Measurements from ENCODE around the gene CCDC17.

The CCDC17 gene

DNA sequence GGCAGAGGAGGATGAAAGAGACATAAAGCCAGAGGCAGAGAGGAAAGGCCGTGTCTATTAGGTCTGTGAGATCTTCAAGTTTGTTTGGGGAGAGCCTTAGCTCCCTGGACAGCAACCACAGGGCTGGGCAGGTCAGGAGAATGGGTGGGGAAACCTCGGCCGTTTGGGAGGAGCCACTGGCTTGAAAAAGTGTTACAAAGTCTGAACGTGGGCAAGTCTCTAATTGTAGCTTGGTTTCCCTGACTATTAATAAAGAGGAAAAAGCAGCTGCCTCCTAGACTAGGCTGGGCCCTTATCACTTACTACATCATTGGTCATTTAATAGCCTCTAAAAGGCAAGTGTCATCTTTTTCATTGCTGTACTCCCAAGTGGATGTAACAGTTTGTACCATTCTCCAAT lies at the start of gene CCDC17:
TSS of gene CCDC17 (minus strand) at position 83 of the 400 bp plus-strand sequence. CDS start 145 bp downstream, outside the sequence.
- FAIRE-seq: no peak
- DNase-seq (ENCODE audit: low spot score): no peak

DNA sequence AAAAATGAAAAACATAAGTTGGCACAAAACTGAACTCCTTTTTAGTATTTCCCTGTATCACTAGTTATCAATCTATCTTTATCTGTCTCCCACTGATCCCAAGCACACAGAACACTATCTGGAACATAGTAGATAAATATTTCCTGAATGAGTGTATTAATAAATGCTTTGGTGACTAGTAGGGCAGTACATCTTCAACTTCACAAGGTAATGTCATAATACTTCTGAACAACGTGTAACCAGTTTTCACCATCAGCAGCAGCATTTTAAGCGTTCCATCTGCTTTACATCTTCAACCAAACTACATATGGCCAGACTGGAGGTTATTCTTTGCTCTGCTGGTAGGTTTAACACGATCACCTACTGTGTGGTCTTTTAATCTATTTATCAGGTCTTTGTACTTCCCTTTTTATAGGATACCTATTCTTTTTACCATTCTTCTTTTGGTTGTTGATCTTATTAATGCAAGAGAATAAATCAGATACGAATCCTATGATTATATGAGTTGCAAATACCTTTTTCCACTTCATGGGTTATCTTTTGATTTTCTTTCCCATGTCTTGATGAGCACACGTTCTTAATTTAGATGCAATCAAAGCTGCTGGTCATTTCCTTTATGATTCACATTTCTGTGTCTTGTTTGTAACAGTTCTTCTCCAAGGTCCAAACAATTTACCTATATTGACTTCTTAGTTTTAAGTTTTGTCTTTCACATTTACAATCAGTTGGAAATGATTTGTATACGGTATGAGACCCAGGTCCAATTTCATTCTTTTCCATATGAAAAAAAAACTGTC lies 46.2 kb upstream of the CCDC17 start:
- FAIRE-seq (no peak), DNase-seq (ENCODE audit: low spot score) (no peak)

DNA sequence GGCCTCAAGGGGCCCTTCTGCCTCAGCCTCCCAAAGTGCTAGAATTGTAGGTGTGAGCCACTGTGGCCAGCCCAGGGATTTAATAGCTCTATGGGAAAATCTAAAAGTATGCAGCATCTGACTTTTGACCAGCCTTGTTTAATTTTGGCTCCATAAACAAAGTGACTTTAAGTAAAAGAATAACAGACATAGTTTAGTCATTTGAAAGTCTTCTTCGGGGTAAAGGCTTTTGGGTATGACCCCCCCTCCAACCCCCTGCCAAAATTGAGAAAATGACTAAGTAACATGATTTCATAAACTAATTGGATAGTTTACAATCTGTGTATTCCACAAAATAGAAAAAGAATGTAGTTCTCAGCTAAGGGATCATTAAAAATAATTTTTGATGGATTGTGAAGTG lies 45.5 kb upstream of the CCDC17 start:
- DNase-seq (ENCODE audit: low spot score): no peak
- FAIRE-seq: no peak

DNA sequence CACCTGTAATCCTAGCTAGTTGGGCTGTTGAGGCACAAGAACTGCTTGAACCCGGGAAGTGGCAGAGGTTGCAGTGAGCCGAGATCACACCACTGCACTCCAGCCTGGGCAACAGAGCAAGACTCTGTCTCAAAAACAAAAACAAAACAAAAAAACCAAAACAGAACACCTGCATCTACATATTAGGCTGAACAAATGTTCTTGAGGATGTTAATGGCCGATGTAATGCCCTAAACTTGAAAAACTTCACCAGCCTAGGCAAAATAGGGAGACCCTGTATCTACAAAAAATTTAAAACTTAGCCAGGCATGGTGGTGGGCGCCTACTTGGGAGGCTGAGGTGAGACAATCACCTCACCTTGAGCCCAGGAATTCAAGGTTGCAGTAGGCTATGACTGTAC lies 44.7 kb upstream of the CCDC17 start:
- no peak for DNase-seq (ENCODE audit: low spot score)
- no peak for FAIRE-seq

DNA sequence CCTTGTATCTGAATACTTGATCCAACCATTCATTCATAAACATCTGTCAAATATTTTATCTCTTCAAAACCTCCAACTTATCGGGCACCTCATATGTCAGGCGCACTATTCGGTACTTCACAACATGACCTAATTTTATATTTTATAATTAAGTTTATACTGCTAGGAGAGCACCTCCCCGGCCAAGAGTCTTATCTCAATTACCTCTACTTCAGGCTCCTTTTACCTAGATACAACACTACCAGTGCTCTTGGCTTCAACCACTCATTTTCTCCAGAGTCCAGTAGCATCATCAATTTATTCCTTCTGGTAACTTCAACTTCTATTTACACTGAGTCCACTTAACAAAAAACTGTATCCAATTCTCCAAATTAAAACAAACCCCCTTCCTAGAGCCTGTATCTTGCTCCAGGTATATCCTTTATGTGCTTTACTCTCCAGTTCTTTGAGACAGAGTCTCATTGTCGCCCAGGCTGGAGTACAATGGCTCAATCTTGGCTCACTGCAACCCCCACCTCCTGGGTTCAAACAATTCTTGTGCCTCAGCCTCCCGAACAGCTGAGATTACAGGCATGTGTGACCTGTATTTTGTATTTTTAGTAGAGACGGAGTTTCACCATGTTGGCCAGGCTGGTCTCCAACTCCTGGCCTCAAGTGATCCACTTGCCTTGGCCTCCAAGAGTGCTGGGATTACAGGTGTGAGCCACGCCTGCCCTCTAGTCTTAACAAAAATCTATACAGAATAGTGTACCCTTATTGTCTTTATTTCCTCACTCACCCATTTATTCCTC lies 43.7 kb upstream of the CCDC17 start:
- DNase-seq (ENCODE audit: low spot score) (no peak), FAIRE-seq (no peak)

DNA sequence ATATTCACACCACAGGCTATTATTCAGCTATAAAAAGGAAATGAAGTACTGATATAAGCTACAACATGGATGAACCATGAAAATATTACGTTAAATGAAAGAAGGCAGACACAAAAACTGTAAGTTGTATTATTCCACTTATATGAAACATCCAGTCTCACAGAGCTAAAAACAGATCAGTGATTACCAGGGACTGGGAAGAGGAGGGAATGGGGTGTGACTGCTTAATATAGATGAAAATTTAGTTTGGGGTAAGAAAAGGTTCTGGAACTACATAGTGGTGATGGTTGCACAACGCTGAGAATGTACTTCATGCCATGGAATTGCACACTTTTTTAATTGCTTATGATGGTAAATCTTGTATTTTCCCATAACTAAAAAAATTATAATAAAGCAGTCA lies 43.0 kb upstream of the CCDC17 start:
- DNase-seq (ENCODE audit: low spot score) (no peak), FAIRE-seq (no peak)

DNA sequence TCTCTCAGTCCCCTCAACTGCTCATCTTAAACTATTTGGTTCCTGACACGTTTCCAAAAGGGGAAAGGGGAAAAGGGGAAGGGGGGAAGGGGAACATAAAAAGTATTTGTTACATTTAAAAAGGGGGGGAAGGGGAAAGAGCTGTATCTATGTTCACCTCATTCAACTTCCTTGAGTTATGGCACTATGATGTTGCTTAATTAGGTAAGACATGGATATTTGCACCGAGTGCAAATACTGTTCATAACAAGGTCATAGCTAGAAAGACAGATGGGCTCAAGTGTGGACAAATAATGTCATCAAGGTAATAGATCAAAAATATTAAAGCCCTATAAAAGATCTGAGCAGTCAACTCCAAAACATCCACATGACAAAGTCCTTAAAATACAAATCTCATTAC lies 36.5 kb upstream of the CCDC17 start:
- FAIRE-seq (no peak), DNase-seq (ENCODE audit: low spot score) (no peak)

DNA sequence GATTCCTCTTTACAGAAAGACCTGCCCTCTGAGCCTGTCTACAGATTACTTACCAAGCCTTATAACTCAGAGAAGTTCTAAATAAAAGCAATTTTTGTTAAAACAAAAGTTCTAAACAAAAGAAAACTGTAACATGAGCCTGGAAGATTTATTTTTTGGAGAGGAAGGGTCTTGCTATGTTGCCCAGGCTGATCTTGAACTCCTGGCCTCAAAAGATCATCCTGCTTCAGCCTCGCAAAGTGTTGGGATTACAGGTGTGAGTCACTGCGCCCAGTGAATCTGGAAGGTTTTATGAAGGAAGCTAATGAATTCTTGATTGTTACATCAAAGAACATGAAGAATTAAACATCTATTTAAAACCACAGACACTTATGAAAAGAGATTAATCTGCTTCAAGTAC lies 35.4 kb upstream of the CCDC17 start:
- no peak for FAIRE-seq
- no peak for DNase-seq (ENCODE audit: low spot score)

DNA sequence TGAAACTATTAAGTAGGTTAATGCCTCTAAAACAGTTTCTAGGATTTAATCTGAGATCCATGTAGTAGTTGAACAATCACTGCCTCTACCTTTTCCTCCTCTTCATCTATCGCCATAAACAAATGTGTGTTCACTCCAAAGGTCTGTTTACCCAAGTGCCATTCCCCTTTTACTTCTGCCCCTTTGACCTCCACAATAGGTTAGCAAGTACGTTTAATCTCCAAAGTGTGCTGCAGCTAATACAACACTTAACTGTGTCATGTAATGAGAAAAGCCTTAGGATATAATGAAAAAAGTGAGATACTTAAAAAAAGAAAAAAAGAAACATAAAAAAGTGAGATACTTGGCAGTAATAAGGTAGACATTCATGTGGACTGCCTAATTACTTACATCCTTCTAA lies 34.3 kb upstream of the CCDC17 start:
- DNase-seq (ENCODE audit: low spot score) (no peak), FAIRE-seq (no peak)

DNA sequence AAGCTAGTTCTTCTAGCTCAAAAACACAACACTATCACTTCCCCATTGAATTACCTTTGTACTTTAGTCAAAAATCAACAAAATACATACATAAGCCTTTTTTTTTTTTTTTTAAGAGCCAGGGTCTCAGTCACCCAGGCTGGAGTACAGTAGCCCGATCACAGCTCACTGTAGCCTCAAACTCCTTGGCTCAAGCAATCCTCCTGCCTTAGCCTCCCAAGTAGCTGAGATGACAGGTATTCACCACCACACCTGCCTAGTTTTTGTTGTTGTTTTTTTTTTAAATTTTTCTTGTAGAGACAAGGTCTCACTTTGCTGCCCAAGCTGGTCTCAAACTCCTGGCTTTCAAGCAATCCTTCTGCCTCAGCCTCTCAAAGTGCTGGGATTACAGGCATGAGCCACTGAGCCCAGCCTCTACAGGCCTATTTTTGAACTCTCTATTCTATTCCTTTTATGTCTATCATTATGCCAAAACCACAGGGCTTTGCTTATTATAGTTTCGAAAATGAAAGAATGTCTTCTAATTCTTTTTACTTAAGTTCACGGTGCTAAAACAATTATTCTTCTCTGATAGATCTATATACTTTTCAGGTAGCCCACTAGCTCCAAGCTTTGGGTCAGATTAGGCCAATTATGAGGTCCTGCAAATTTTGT lies 32.8 kb upstream of the CCDC17 start:
- DNase-seq (ENCODE audit: low spot score): no peak
- no peak for FAIRE-seq

DNA sequence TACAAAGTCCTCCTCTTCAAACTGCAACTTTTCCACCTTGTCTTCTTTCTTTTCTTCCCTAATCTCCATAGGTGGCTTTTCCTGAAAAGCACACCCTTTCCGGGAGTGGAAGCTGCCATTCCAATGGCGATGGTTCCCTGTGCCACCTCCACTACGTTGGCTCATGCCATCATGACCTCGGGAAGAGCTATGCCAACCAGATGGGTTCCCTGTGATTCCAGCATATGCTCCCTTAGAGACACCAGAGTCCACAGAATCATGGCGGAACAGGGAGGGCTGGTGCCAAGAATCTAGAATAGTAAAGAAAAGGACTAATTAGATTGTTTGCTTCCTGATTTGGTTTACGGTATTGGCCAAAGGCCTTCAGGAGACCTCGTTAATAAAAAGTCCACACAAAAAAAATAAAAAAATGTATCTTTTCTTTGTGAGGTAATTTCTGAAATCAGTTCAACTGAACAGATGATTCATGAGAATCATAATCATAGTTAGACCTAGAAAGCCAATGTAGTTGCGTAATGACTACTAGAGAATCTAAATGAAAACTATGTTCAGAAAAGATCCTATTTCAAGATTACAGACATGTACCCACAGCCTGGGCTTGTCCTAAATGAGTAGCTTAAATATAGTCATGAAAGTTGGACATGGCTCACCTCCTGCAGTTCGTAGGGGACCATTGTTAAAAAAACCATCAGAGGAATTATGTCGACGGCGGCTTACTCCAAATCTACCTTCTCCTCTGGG lies 30.9 kb upstream of the CCDC17 start:
- no peak for FAIRE-seq
- DNase-seq (ENCODE audit: low spot score): no peak

DNA sequence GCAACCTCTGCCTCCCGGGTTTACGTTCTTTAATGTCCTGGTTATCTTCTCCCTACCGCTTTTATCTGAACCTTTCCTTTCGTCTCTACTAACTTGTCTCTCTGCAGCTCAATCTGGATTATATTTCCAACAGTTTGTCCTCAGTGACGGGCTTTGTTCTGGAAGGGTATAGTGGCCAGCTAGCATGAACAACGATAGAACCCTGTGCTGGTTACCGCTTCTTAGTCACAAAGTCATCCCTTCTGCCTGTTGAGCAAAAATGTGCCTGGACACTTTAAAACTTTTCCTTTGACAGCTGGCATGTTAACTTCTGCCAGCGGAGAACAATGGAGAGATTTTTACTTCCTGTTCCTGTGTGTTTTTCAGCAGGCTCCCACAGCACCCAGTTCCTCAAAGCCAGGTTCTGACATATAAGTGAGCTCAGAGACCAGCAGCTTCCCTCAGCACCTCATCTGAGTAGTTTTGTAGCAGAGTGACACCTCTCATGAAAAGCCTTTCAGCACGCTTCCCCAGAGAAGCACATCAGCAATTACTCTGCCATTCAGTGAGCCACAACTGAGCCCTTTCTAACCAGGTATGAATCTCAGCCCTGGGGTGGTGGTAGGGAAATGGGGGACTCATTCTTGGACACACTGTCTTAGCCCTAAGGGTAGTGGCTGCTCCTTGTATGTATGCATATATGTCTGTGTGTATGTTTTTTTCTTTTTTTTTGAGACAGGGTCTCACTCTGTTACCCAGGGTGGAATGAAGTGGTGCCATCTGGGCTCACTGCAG lies 23.6 kb upstream of the CCDC17 start:
- FAIRE-seq: no peak
- no peak for DNase-seq (ENCODE audit: low spot score)

DNA sequence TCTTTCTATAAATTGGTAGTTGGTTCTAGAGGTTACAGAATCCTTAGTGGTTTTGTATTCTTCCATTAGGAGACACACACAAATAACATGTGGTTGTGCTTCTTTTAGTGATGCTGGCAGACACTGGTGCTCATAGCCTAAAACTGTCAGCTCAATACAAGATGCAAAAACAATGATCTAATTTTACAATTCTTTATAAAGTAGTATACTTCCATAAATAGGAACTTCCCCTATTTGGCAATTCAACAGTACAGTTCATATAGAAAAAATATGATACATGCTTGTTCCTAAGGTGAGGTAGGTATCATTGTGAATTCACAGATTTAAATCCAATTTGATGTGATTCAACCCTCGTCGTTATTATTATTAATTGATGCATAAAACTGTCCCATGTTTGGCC lies 20.8 kb upstream of the CCDC17 start:
- no peak for DNase-seq (ENCODE audit: low spot score)

DNA sequence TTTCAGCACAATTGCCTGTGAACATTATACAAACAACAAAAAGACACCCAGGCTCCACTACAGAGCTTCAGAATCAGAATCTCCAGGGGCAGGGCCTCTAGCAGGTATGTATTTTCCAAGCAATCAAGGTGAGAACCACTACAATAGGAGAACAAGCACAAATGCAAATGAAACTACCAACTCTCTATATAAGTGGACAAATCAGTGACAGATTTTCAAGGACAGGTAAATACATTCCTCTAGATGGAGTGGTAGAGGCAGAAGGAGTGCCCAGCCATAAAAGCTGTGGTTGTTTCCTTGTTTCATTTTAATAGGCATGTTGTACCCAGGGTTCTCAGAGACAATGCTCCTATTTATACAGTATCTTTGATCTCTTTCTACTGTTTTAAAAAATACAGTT lies 20.1 kb upstream of the CCDC17 start:
- DNase-seq (ENCODE audit: low spot score) (no peak), FAIRE-seq (no peak)

More for the DNA sequence above, 20.8 kb upstream of the CCDC17 start:
- FAIRE-seq: no peak

DNA sequence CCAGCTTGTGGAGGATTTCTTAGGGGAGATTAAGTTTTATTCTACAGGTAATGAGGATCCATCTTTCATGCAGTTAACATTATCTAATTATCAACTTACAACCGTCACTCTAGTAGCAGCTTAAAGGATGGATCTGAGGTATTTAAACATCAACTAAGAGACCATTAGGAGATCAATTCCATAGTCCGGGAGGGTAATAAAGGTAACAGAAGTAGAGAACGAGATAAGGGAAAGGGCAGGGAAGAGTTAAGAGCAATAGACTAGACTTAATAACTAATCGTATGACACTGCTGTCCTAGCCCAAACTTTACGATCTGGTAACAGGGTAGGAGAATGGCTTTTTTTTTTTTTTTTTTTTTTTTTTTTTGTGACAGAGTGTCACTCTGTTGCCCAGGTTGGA lies 19.5 kb upstream of the CCDC17 start:
- DNase-seq (ENCODE audit: low spot score) (no peak), FAIRE-seq (no peak)

DNA sequence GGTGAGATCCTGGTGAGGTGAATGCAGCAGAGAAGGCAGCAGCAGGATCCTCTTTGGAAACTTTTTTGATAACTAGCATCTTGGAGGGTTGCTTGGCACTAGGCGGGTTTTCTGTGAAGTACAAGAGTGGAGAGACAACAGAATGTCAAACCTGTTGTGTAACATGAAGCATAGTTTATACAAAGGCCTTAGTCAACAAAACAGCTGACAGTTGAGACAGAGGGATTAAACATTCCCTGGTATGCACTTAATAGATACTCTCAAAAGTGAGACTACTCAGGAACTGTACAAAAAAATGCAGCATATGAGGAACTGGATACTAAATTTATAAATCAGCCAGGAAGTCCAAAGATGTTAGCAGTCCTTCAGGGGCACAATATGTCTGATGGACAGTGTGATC lies 16.4 kb upstream of the CCDC17 start:
- no peak for FAIRE-seq
- no peak for DNase-seq (ENCODE audit: low spot score)

DNA sequence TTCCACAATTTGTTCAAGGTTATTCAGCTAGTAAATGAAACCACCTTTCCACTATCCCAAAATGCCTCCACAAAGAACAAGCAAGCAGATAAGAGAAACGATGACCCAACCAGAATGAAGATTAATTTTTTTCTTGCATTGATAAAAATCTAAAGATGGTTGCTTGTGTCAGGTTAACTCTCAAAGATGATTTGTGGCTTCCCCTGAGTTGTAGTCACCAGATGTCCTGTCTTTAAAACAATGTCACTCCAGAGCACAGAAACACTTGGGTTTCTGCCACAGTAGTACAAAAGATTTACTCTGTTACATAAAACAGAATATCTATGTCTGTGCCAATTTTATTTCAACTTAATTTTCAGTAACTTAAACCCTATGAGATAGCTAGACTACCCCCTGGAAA lies 11.4 kb upstream of the CCDC17 start:
- FAIRE-seq (no peak), DNase-seq (ENCODE audit: low spot score) (no peak)

DNA sequence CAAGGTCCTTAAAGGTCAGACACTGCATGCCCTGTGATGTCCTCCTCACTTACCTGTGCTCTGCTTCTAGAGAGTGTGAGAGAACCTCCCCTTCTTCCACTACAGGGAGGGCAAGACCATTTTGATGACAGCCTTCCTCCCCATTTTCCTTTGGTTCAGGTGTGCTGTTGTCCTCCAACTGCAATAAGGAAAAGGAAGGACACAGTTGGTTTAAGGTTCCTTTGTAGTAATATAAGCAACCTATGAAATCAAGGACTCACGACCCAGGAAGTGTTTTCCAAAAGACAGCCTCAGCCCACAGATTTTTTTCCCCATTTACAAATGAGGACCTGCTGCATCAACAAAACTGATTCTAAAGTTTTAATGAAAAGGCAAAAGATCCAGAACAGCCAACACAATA lies 6.6 kb upstream of the CCDC17 start:
- FAIRE-seq (no peak), DNase-seq (ENCODE audit: low spot score) (no peak)

DNA sequence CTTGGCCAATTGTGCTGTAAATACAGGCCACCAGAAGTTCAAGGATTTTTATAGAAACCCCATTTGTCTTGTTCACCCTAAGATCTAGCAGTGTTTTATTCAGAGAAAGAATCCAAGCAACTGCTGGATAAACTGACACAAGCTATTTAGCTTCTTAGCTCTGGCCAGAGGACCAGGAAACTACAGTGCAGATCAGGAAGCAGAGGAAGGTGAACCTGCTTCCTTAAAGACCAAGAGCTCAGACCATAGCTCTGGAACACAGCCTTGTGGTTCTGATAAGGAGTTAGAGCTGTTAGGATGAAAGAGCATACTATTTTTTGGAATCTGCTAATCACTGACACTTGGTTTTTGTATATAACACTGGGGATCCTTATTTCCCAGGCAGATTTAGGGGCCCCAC lies 5.2 kb upstream of the CCDC17 start:
- no peak for FAIRE-seq
- DNase-seq (ENCODE audit: low spot score): no peak

DNA sequence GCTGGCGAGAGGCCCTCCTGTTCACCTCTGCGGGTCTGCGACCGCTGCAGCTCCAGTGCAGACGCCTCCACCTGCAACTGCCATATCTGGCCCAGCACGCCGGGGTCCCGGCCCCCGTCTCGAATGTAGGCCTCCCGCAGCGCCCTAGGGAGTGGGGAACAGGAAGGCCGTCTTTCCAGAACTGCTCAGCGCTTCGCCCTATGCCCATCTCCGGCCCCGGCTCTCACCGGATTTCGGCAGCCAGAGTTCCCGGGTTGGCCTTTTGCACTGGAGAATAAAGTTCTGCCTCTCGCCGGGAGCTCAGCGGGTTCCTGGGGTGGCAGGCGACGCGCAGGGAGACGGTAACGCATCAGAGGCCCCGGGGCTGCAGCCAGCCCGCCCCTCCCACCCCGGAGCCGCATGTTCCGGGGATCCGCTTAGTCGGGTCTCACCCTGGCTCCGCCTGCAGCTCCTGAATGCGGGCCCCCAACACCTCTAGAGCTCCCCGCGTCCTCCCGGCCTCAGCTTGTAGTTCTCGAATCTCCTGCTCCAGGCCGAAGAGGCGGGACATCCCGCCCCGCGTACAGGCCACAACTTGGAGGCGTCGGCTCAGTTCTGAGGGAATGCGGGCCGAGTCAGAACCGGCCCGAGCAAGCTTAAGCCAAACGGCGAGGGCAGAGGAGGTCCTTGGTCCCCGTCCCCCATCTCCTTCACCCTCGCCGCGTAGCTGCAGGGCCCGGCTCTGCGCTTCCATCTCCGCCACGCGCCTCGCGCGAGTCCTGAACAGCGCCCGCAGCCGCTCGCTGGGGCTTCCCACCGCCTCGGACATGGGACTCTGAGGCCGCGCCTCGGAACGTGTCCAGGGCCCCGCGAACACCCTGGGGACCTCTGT lies 1.1 kb downstream of the CCDC17 start:
- FAIRE-seq (no peak), DNase-seq (ENCODE audit: low spot score) (no peak)
